Measurements from ENCODE around the gene FAM20A.

Gene FAM20A

DNA sequence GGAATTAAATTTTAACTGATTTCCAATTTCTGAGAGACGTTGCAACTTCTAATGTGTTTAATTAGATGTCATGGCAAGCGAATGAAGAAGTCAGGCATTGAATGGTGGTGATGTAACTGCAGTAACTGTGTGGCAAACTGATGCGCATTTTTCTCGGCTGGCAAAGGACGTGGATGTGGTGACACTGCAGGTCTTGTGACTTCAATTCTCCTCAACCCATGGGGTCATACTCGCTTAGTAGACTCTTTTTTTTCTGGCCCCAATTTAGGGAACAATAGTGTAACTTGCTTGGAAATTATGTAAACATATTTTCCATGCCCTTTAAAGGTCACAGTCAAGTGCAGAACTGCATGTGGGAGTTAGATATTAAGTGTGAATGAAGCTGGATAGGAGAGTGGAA, 1.9 kb upstream of the FAM20A start:
- TF ChIP-seq CTCF (IDR thresholded peaks at IDR 0.05; ENCODE audit: control insufficient read depth, extremely low read depth, insufficient read depth), result no peak
- no peak for DNase-seq (ENCODE audit: low read depth)
- no peak overlapping the region for H3K4me3 ChIP-seq (ENCODE audit: low read depth, low read length)

- no peak for TF ChIP-seq CTCF (IDR thresholded peaks at IDR 0.05; ENCODE audit: control insufficient read depth, extremely low read depth, insufficient read depth)
- DNase-seq (ENCODE audit: low read depth), result no peak
- H3K4me3 ChIP-seq (ENCODE audit: low read depth, low read length), result no peak overlapping the region
Measured at GRCh38 chr17:68602289-68602688, 1.1 kb upstream of the FAM20A start.

DNA sequence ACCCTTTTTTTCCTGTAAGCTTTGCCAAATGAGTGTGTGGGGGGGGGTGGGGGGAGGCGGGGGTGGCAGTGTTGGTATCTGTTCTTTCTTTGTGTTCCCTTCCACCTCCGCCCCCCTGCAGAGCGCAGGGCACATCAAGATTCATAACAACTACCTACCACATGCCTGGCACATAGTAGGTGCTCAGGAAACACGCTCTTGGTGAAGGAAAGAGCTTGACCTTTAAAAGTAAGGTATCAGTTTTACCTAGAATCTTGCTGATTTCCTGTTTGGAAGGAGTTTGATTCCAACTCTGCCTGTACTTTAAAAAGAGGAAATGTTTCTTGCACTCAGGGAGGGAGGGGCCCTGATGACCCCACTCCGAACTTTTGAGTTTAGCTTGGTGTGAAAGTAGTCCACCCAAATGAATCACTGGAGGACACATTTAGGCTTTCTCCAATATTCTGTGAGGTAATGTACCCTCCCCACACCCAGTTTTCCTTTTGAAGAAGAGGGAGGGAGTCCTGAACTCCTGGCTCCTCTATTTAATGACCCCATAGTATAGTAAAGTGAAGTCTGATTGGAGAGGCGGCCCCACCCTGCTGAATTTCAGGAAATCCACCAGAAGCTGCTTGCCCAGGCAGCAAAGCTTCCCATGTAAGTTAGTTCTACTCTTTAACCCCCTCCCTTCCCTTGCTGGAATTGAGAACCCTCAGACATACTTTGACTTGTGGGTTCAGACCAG, 560 bp upstream of the FAM20A start:
- DNase-seq (ENCODE audit: low read depth), result no peak
- TF ChIP-seq CTCF (IDR thresholded peaks at IDR 0.05; ENCODE audit: control insufficient read depth, extremely low read depth, insufficient read depth), result no peak
- H3K4me3 ChIP-seq (ENCODE audit: low read depth, low read length), result no peak overlapping the region

DNA sequence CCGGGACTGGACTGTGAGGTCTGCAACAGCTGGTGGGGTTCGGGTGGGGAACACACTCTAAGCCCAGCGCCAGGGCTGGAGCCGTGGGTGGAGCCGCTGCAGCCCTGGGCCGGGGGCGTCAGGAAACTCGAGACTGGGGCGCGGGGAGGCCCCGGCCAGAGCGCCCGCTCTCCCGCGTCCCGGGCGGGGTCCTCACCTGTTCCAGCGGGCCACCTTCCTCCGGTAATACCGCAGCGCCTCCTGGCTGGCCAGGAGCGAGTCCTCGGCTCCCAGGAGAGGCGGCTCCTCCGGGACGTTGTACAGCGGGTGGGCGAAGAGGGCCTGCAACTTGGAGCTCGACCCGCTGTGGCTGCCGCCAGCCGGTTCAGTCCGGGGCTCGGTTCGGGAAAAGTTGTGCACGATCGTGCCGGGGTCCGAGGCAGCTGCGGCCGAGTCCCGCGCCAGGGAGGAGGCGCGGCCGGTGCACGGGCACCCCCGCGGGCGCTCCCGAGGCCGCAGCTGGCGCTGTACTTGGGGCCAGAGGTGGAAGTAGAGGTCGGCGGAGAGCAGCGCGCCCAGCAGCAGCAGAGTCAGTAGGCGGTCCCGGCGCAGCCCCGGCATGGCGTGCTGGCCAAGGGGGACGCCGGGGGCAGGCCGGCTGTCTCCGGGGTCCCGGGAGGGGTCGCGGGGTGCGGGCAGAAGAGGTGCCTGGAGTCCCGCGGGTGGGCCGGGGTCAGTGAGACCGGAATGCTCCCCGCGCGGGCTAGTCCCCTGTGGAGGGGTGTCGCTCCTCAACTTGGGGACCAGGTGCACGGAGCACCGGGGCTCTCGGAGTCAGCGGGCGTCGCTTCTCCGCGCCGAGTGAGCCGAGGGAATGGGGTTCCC, 868 bp downstream of the FAM20A start:
- no peak for DNase-seq (ENCODE audit: low read depth)
- H3K4me3 ChIP-seq (ENCODE audit: low read depth, low read length), result no peak overlapping the region
- no peak for TF ChIP-seq CTCF (IDR thresholded peaks at IDR 0.05; ENCODE audit: control insufficient read depth, extremely low read depth, insufficient read depth)

DNA sequence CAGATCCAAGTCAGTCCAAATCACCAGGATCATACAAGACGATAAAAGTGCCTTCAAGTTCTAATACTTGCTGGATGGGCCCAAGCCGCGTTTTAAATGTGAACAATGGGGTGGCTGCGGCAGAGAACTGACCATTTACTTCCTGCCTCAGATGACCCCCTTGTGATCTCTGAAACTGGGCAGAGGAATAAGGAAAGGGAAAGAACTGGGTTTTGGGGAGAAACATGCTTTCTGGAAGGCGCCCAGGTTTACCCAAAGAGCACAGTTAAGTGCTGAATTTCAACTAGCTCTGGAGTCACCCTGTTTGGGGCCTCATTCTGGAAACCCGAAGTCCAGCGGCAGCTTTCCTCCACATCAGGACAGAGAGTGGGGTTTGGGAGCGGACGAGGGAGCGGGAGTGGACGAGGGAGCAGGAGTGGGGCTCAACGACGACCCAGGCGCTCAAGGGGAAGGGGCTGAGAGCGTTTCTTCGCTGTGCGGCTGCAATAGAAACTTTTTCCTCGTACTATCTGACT, 1.6 kb downstream of the FAM20A start:
- DNase-seq (ENCODE audit: low read depth), result no peak
- no peak overlapping the region for H3K4me3 ChIP-seq (ENCODE audit: low read depth, low read length)
- TF ChIP-seq CTCF (IDR thresholded peaks at IDR 0.05; ENCODE audit: control insufficient read depth, extremely low read depth, insufficient read depth), result no peak

GRCh38 chr17:68599091-68599490, 2.1 kb downstream of the FAM20A start:
- TF ChIP-seq CTCF (IDR thresholded peaks at IDR 0.05; ENCODE audit: control insufficient read depth, extremely low read depth, insufficient read depth), result no peak
- H3K4me3 ChIP-seq (ENCODE audit: low read depth, low read length), result no peak overlapping the region
- no peak for DNase-seq (ENCODE audit: low read depth)

Measured in LNCaP clone FGC (cell line).